SK-N-SH (cell line): ENCODE data around the gene NLGN3.

Source experiments
- EP300 ChIP-seq, 2 experiments: IDR thresholded peaks; 2 replicates each; pipeline versions ENCODE4 v1.4.0 to v1.6.1; 2012; ENCODE audit warnings: borderline replicate concordance in 1 of 2, low read depth in 1 of 2, low read length in 1 of 2
- GABPA ChIP-seq: IDR thresholded peaks from 2 replicates; pipeline ENCODE4 v1.4.0; 2012; ENCODE audit warnings: low read depth, mild to moderate bottlenecking
- JUND ChIP-seq: IDR thresholded peaks from 2 replicates; pipeline ENCODE4 v1.4.0; 2012
- MXI1 ChIP-seq: IDR thresholded peaks from 2 replicates; pipeline ENCODE4 v1.6.1; 2012; ENCODE audit warnings: mild to moderate bottlenecking, low read depth, low read length, improper control_type of control experiment
- POLR2AphosphoS5 ChIP-seq: IDR thresholded peaks from 2 replicates; pipeline ENCODE4 v1.6.1; 2012; ENCODE audit warnings: low read depth, low read length
- RAD21 ChIP-seq: IDR thresholded peaks from 2 replicates; pipeline ENCODE4 v1.6.1; 2012; ENCODE audit warnings: mild to moderate bottlenecking, low read length
- RFX5 ChIP-seq: IDR thresholded peaks from 2 replicates; pipeline ENCODE4 v1.6.1; 2012; ENCODE audit warnings: mild to moderate bottlenecking, improper control_type of control experiment, low read length
- SMC3 ChIP-seq: IDR thresholded peaks from 2 replicates; pipeline ENCODE4 v1.6.1; 2012; ENCODE audit warnings: low read depth, low read length, improper control_type of control experiment
- TAF1 ChIP-seq: IDR thresholded peaks from 2 replicates; pipeline ENCODE4 v1.6.1; 2012; ENCODE audit warnings: low read depth, mild to moderate bottlenecking, low read length, moderate library complexity, borderline replicate concordance
- TF ChIP-seq, protein P1 (sequence below): fragments of 200-600 bp; sonication (generic); IDR thresholded peaks from 2 replicates; pipeline ENCODE4 v1.6.1; 2017; ENCODE audit warnings: antibody characterized with exemption, mild to moderate bottlenecking, moderate library complexity
- TF ChIP-seq, protein P2 (sequence below): IDR thresholded peaks from 2 replicates; pipeline ENCODE4; 2012
- TF ChIP-seq, protein P3 (sequence below): IDR thresholded peaks from 2 replicates; pipeline ENCODE4 v1.6.1; 2012; ENCODE audit warnings: mild to moderate bottlenecking, low read depth, low read length, moderate library complexity

DNA sequence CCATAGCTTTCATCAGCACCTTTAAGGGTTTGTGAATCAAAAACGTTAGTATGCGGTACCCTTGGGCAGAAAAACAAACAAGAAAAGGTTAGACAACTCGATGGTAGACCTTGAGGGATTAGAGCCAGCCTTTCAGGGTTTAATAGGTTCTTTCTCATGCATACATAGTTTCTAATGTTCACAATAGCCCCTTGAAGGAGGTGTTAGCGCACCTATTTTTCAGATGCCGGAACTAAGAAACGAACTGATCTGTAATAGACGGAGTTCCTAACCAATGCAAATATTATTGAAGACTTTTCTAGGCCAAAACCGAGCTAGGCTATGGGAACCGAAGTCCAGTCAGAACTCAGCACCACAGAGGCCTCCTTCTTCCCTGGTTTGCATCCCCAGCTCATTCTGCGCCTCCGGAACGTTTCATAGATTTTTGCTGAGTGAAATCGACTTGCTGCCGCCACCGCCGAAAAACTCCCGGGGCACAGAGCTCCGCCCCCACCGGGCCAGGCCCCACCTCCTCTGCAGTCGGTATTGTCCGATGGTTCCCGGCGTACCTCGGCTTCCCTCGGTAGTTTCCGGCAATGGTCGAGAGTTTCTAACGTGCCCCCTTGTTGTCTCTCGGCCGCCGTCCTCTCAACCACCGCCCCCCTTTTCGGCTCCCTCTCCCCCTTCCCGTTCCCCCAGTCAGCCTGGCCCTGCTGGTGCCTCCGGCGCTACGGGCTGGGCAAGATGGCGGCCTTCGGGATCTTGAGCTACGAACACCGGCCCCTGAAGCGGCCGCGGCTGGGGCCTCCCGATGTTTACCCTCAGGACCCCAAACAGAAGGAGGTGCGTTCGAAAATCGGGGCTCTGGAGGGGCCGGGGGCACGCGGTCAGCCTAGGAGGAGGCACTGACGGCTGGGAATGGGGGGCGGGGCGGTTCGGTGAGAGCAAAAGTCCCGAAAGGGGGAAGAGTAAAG lies 26.3 kb upstream of the NLGN3 start, which contains the start of gene MED12:
- TF ChIP-seq, protein P1, sequence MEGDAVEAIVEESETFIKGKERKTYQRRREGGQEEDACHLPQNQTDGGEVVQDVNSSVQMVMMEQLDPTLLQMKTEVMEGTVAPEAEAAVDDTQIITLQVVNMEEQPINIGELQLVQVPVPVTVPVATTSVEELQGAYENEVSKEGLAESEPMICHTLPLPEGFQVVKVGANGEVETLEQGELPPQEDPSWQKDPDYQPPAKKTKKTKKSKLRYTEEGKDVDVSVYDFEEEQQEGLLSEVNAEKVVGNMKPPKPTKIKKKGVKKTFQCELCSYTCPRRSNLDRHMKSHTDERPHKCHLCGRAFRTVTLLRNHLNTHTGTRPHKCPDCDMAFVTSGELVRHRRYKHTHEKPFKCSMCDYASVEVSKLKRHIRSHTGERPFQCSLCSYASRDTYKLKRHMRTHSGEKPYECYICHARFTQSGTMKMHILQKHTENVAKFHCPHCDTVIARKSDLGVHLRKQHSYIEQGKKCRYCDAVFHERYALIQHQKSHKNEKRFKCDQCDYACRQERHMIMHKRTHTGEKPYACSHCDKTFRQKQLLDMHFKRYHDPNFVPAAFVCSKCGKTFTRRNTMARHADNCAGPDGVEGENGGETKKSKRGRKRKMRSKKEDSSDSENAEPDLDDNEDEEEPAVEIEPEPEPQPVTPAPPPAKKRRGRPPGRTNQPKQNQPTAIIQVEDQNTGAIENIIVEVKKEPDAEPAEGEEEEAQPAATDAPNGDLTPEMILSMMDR, result no peak
- TF ChIP-seq MXI1 (no peak), TAF1 (no peak), RFX5 (no peak), JUND (no peak), GABPA (no peak), EP300 (IDR thresholded peaks at IDR 0.05; ENCODE audit: borderline replicate concordance in 1 of 2, low read depth in 1 of 2, low read length in 1 of 2) (no peak), POLR2AphosphoS5 (peak; percentile 44), SMC3 (no peak), RAD21 (no peak)
- TF ChIP-seq, protein P2, sequence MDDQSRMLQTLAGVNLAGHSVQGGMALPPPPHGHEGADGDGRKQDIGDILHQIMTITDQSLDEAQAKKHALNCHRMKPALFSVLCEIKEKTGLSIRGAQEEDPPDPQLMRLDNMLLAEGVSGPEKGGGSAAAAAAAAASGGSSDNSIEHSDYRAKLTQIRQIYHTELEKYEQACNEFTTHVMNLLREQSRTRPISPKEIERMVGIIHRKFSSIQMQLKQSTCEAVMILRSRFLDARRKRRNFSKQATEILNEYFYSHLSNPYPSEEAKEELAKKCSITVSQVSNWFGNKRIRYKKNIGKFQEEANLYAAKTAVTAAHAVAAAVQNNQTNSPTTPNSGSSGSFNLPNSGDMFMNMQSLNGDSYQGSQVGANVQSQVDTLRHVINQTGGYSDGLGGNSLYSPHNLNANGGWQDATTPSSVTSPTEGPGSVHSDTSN, result no peak
- TF ChIP-seq, protein P3, sequence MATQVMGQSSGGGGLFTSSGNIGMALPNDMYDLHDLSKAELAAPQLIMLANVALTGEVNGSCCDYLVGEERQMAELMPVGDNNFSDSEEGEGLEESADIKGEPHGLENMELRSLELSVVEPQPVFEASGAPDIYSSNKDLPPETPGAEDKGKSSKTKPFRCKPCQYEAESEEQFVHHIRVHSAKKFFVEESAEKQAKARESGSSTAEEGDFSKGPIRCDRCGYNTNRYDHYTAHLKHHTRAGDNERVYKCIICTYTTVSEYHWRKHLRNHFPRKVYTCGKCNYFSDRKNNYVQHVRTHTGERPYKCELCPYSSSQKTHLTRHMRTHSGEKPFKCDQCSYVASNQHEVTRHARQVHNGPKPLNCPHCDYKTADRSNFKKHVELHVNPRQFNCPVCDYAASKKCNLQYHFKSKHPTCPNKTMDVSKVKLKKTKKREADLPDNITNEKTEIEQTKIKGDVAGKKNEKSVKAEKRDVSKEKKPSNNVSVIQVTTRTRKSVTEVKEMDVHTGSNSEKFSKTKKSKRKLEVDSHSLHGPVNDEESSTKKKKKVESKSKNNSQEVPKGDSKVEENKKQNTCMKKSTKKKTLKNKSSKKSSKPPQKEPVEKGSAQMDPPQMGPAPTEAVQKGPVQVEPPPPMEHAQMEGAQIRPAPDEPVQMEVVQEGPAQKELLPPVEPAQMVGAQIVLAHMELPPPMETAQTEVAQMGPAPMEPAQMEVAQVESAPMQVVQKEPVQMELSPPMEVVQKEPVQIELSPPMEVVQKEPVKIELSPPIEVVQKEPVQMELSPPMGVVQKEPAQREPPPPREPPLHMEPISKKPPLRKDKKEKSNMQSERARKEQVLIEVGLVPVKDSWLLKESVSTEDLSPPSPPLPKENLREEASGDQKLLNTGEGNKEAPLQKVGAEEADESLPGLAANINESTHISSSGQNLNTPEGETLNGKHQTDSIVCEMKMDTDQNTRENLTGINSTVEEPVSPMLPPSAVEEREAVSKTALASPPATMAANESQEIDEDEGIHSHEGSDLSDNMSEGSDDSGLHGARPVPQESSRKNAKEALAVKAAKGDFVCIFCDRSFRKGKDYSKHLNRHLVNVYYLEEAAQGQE, result no peak
